ENCODE results near the gene TJP3. TPM values are rescaled to one million over a fixed set of nuclear protein-coding genes. Genes with fewer than 3 reads are reported as not detected.
"Not testable (repeated sequence)": the region's sequence is repeated elsewhere in the genome, so short reads cannot be mapped to it uniquely, and the experiment has no call there.

The TJP3 gene
- total and polyA plus RNA-seq, 5 donors: 0.05 TPM; not detected in 4

- 40% methylated on average over 40 of the region's 40 CpGs for WGBS
- peak; percentile 61 to 91 (median 87) for DNase-seq
- H3K9me3 ChIP-seq (ENCODE audit: control insufficient read depth, low read length): no peaks in the 10 kb centered on the region
- peak; percentile 17 to 30 for ATAC-seq
- no peaks in the 10 kb centered on the region for H3K27me3 ChIP-seq (ENCODE audit: control insufficient read depth, insufficient read depth)
- no peak overlapping the region for H3K27ac ChIP-seq (ENCODE audit: low read length)
- intact Hi-C loops (cut with DNase I): loop anchor here in 3 of 4 donors (2.0 to 5.0 kb wide), 2 partner anchors 36 to 41 kb away; partner anchors contain the start of gene PIP5K1C (in 2 of the 3)
- peaks cover 3% of the 10 kb centered on the region for H3K4me1 ChIP-seq (ENCODE audit: control insufficient read depth, insufficient read depth, low read length)
- no peak overlapping the region for H3K4me3 ChIP-seq (ENCODE audit: low read length)
These were observed 42.3 kb upstream of the TJP3 start for GRCh38 chr19:3665681-3666544.

- intact Hi-C loops (cut with DNase I): loop anchor here in 2 of 4 donors (5.0 kb wide), 1 partner anchor 36 kb away; the partner anchor contains the start of gene PIP5K1C (in 2 of the 2)
These were observed 41.7 kb upstream of the TJP3 start for GRCh38 chr19:3666545-3666856.

GRCh38 chr19:3667037-3667638 lies 41.0 kb upstream of the TJP3 start:
- DNase-seq (peak in 1 of 3 donors; percentile 55), ATAC-seq (no peak)
- Histone ChIP-seq H3K4me1 (ENCODE audit: control insufficient read depth, insufficient read depth, low read length) (peaks cover 7% of the 10 kb centered on the region), H3K27me3 (ENCODE audit: control insufficient read depth, insufficient read depth) (no peaks in the 10 kb centered on the region), H3K4me3 (ENCODE audit: low read length) (no peak overlapping the region), H3K27ac (ENCODE audit: low read length) (no peak overlapping the region), H3K9me3 (ENCODE audit: control insufficient read depth, low read length) (no peaks in the 10 kb centered on the region)
- intact Hi-C loops (cut with DNase I): loop anchor here in 2 of 4 donors (5.0 kb wide), 1 partner anchor 35 kb away; the partner anchor contains the start of gene PIP5K1C (in 2 of the 2)
- WGBS: 88% methylated on average over 18 of the region's 18 CpGs

More at GRCh38 chr19:3666545-3666856, 41.7 kb upstream of the TJP3 start:
- ATAC-seq; H3K27me3 ChIP-seq (ENCODE audit: control insufficient read depth, insufficient read depth); H3K4me1 ChIP-seq (ENCODE audit: control insufficient read depth, insufficient read depth, low read length); H3K27ac ChIP-seq (ENCODE audit: low read length); H3K9me3 ChIP-seq (ENCODE audit: control insufficient read depth, low read length); H3K4me3 ChIP-seq (ENCODE audit: low read length): not testable (repeated sequence)
- 89% methylated on average over 14 of the region's 14 CpGs for WGBS
- DNase-seq: peak in 1 of 3 donors; percentile 55

GRCh38 chr19:3667766-3668165 lies 40.4 kb upstream of the TJP3 start:
- 84% methylated on average over 17 of the region's 17 CpGs for WGBS
- H3K4me3 ChIP-seq (ENCODE audit: low read length): no peak overlapping the region

GRCh38 chr19:3668331-3669081 lies 39.7 kb upstream of the TJP3 start:
- Histone ChIP-seq H3K4me1 (ENCODE audit: control insufficient read depth, insufficient read depth, low read length) (peaks cover 7% of the 10 kb centered on the region), H3K27ac (ENCODE audit: low read length) (peak overlapping the region; percentile 31), H3K9me3 (ENCODE audit: control insufficient read depth, low read length) (no peaks in the 10 kb centered on the region), H3K4me3 (ENCODE audit: low read length) (no peak overlapping the region), H3K27me3 (ENCODE audit: control insufficient read depth, insufficient read depth) (no peaks in the 10 kb centered on the region)
- no peak for ATAC-seq
- WGBS: 53% methylated on average over 34 of the region's 34 CpGs
- intact Hi-C loops (cut with DNase I): loop anchor here in 3 of 4 donors (2.0 to 5.0 kb wide), 2 partner anchors 32 to 34 kb away; partner anchors contain the start of gene PIP5K1C (in 3 of the 3)
- peak in 2 of 3 donors; percentile 28 to 68 for DNase-seq

More at GRCh38 chr19:3667766-3668165, 40.4 kb upstream of the TJP3 start:
- intact Hi-C loops (cut with DNase I): loop anchor here in 3 of 4 donors (2.0 to 5.0 kb wide), 2 partner anchors 33 to 35 kb away; partner anchors contain the start of gene PIP5K1C (in 3 of the 3)
- DNase-seq (peak in 2 of 3 donors; percentile 15 to 30), ATAC-seq (no peak)
- Histone ChIP-seq H3K27ac (ENCODE audit: low read length) (no peak overlapping the region), H3K27me3 (ENCODE audit: control insufficient read depth, insufficient read depth) (no peaks in the 10 kb centered on the region), H3K9me3 (ENCODE audit: control insufficient read depth, low read length) (no peaks in the 10 kb centered on the region), H3K4me1 (ENCODE audit: control insufficient read depth, insufficient read depth, low read length) (peaks cover 7% of the 10 kb centered on the region)

- intact Hi-C loops (cut with DNase I): loop anchor here in 3 of 4 donors (2.0 to 5.0 kb wide), 2 partner anchors 31 to 33 kb away; partner anchors contain the start of gene PIP5K1C (in 3 of the 3)
- no peak overlapping the region for H3K4me3 ChIP-seq (ENCODE audit: low read length)
- 62% methylated on average over 39 of the region's 39 CpGs for WGBS
- H3K4me1 ChIP-seq (ENCODE audit: control insufficient read depth, insufficient read depth, low read length): peaks cover 7% of the 10 kb centered on the region
- ATAC-seq (no peak), DNase-seq (peak in 2 of 3 donors; percentile 38 to 73)
- H3K9me3 ChIP-seq (ENCODE audit: control insufficient read depth, low read length): no peaks in the 10 kb centered on the region
- no peaks in the 10 kb centered on the region for H3K27me3 ChIP-seq (ENCODE audit: control insufficient read depth, insufficient read depth)
- H3K27ac ChIP-seq (ENCODE audit: low read length): peak overlapping the region; percentile 94
These were observed 38.9 kb upstream of the TJP3 start for GRCh38 chr19:3669082-3669946.

GRCh38 chr19:3669947-3670795 lies 38.0 kb upstream of the TJP3 start:
- H3K27me3 ChIP-seq (ENCODE audit: control insufficient read depth, insufficient read depth): no peaks in the 10 kb centered on the region
- DNase-seq (peak; percentile 91 to 94 (median 92)), ATAC-seq (peak; percentile 82 to 84)
- H3K4me3 ChIP-seq (ENCODE audit: low read length): no peak overlapping the region
- 26% methylated on average over 33 of the region's 33 CpGs for WGBS
- peak overlapping the region; percentile 94 for H3K27ac ChIP-seq (ENCODE audit: low read length)
- intact Hi-C loops (cut with DNase I): loop anchor here in 3 of 4 donors (2.0 to 5.0 kb wide), 2 partner anchors 31 to 32 kb away; partner anchors contain the start of gene PIP5K1C (in 3 of the 3)
- peaks cover 7% of the 10 kb centered on the region for H3K4me1 ChIP-seq (ENCODE audit: control insufficient read depth, insufficient read depth, low read length)
- no peaks in the 10 kb centered on the region for H3K9me3 ChIP-seq (ENCODE audit: control insufficient read depth, low read length)

GRCh38 chr19:3670796-3671679 lies 37.1 kb upstream of the TJP3 start:
- intact Hi-C loops (cut with DNase I): no loop called here
- H3K4me1 ChIP-seq (ENCODE audit: control insufficient read depth, insufficient read depth, low read length): peaks cover 7% of the 10 kb centered on the region
- ATAC-seq: peak; percentile 82 to 85

More at GRCh38 chr19:3670796-3671679, 37.1 kb upstream of the TJP3 start:
- 23% methylated on average over 45 of the region's 45 CpGs for WGBS
- H3K27ac ChIP-seq (ENCODE audit: low read length): peak overlapping the region; percentile 94
- H3K9me3 ChIP-seq (ENCODE audit: control insufficient read depth, low read length): no peaks in the 10 kb centered on the region
- DNase-seq: peak; percentile 94 to 95 (median 95)
- H3K4me3 ChIP-seq (ENCODE audit: low read length): no peak overlapping the region
- no peaks in the 10 kb centered on the region for H3K27me3 ChIP-seq (ENCODE audit: control insufficient read depth, insufficient read depth)

Measured in right cardiac atrium (tissue), 5 donors.